ENCODE results near the gene RYK. TPM values are rescaled to one million over a fixed set of nuclear protein-coding genes. Genes with fewer than 3 reads are reported as not detected.
"Not testable (repeated sequence)": the region's sequence is repeated elsewhere in the genome, so short reads cannot be mapped to it uniquely, and the experiment has no call there.

The RYK gene
- total RNA-seq, 2 experiments from 2014 or later, result 19.2 to 21.4 TPM

- CTCF ChIA-PET, result no interaction called here
- POLR2A ChIA-PET, result no interaction called here
Observed at GRCh38 chr3:134229038-134229437, 21.6 kb downstream of the RYK start.

GRCh38 chr3:134228479-134228878 is 22.2 kb downstream of the RYK start:
- ChIA-PET CTCF (no interaction called here), POLR2A (no interaction called here)

- CTCF ChIA-PET, result no interaction called here
- POLR2A ChIA-PET, result no interaction called here
Observed at GRCh38 chr3:134228035-134228434, 22.6 kb downstream of the RYK start.

- POLR2A ChIA-PET, result not testable (repeated sequence)
- CTCF ChIA-PET, result interaction anchor here (3.2 kb wide), 1 partner anchor 12 kb away, joined by 11 read pairs; no protein-coding TSS in a partner anchor
Observed at GRCh38 chr3:134224796-134225156, 25.9 kb downstream of the RYK start.

GRCh38 chr3:134222835-134223234 is 27.8 kb downstream of the RYK start:
- CTCF ChIA-PET, result interaction anchor here (0.7 kb wide), 1 partner anchor 1823 kb away, joined by 3 read pairs; no protein-coding TSS in a partner anchor
- POLR2A ChIA-PET, result interaction anchor here (0.6 kb wide), 1 partner anchor 1351 kb away, joined by 5 read pairs; no protein-coding TSS in a partner anchor

GRCh38 chr3:134216851-134217250 is 33.8 kb downstream of the RYK start:
- CTCF ChIA-PET, result interaction anchor here (0.6 kb wide), 1 partner anchor 22 kb away, joined by 6 read pairs; no protein-coding TSS in a partner anchor
- POLR2A ChIA-PET, result no interaction called here

GRCh38 chr3:134216191-134216764 is 34.4 kb downstream of the RYK start:
- CTCF ChIA-PET, result interaction anchor here (0.6 kb wide), 2 partner anchors 21 to 264 kb away, joined by 3 to 6 read pairs; no protein-coding TSS in a partner anchor
- POLR2A ChIA-PET, result no interaction called here

GRCh38 chr3:134214239-134214638 is 36.4 kb downstream of the RYK start:
- CTCF ChIA-PET, result interaction anchor here (0.7 kb wide), 1 partner anchor 471 kb away, joined by 3 read pairs; no protein-coding TSS in a partner anchor
- POLR2A ChIA-PET, result no interaction called here

- ChIA-PET CTCF (interaction anchor here (0.8 to 2.4 kb wide), 9 partner anchors 11 to 271 kb away, joined by 3 to 11 read pairs (median 4); no protein-coding TSS in a partner anchor), POLR2A (no interaction called here)
Observed at GRCh38 chr3:134212967-134213665, 37.5 kb downstream of the RYK start.

- POLR2A ChIA-PET, result no interaction called here
- CTCF ChIA-PET, result interaction anchor here (0.5 to 2.4 kb wide), 9 partner anchors 10 to 272 kb away, joined by 3 to 11 read pairs (median 3); no protein-coding TSS in a partner anchor
Observed at GRCh38 chr3:134211797-134212196, 38.9 kb downstream of the RYK start.

GRCh38 chr3:134205451-134205850 is 45.2 kb downstream of the RYK start:
- POLR2A ChIA-PET, result no interaction called here
- CTCF ChIA-PET, result no interaction called here

- POLR2A ChIA-PET, result no interaction called here
- CTCF ChIA-PET, result interaction anchor here (1.1 to 1.7 kb wide), 2 partner anchors 11 to 272 kb away, joined by 3 to 6 read pairs; no protein-coding TSS in a partner anchor
Observed at GRCh38 chr3:134201201-134202130, 49.2 kb downstream of the RYK start.

- POLR2A ChIA-PET, result not testable (repeated sequence)
- CTCF ChIA-PET, result interaction anchor here (1.1 to 1.7 kb wide), 2 partner anchors 13 to 273 kb away, joined by 3 to 6 read pairs; no protein-coding TSS in a partner anchor
Observed at GRCh38 chr3:134199880-134200279, 50.8 kb downstream of the RYK start.

- ChIA-PET CTCF (interaction anchor here (0.6 to 1.6 kb wide), 2 partner anchors 14 to 277 kb away, joined by 3 to 4 read pairs; no protein-coding TSS in a partner anchor), POLR2A (no interaction called here)
Observed at GRCh38 chr3:134199240-134199639, 51.4 kb downstream of the RYK start.

- CTCF ChIA-PET, result interaction anchor here (1.6 to 2.0 kb wide), 2 partner anchors 274 to 278 kb away, joined by 4 to 5 read pairs; no protein-coding TSS in a partner anchor
- POLR2A ChIA-PET, result no interaction called here
Observed at GRCh38 chr3:134198414-134198813, 52.2 kb downstream of the RYK start.

GRCh38 chr3:134197681-134198261 is 52.9 kb downstream of the RYK start:
- ChIA-PET POLR2A (interaction anchor here (1.0 kb wide), 1 partner anchor 276 kb away, joined by 3 read pairs; no protein-coding TSS in a partner anchor), CTCF (interaction anchor here (1.6 to 2.0 kb wide), 2 partner anchors 275 to 279 kb away, joined by 4 to 5 read pairs; no protein-coding TSS in a partner anchor)

- ChIA-PET CTCF (no interaction called here), POLR2A (no interaction called here)
Observed at GRCh38 chr3:134194247-134194646, 56.4 kb downstream of the RYK start.

GRCh38 chr3:134190250-134190649 is 60.4 kb downstream of the RYK start:
- POLR2A ChIA-PET, result no interaction called here
- CTCF ChIA-PET, result interaction anchor here (0.7 kb wide), 1 partner anchor 1687 kb away, joined by 3 read pairs; no protein-coding TSS in a partner anchor

GRCh38 chr3:134189849-134190248 is 60.8 kb downstream of the RYK start:
- POLR2A ChIA-PET, result no interaction called here
- CTCF ChIA-PET, result interaction anchor here (0.7 kb wide), 1 partner anchor 1687 kb away, joined by 3 read pairs; no protein-coding TSS in a partner anchor
